Measurements from ENCODE around the gene PLA2R1.

PLA2R1 gene

DNA sequence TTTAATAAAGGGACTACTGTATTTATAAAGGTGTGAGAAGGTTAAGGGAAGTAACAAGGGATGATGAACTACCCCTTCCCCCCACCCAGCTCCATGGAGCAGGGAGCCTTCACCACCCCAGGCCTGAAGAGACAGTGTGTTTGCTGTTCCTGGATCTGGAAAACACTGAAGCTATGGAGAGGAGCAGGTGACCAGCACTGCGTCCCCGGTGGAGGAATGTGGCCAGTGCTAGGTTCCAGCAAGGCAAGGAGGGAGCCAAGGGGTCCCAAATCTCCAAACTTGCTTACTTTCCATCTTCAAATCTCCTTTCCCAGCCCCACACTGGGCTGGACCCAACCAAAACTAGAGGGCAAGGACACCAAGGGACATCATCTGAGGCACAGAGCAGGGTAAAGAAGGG is 135.7 kb downstream of the PLA2R1 start:
- DNase-seq (ENCODE audit: low read depth), result no peak

DNA sequence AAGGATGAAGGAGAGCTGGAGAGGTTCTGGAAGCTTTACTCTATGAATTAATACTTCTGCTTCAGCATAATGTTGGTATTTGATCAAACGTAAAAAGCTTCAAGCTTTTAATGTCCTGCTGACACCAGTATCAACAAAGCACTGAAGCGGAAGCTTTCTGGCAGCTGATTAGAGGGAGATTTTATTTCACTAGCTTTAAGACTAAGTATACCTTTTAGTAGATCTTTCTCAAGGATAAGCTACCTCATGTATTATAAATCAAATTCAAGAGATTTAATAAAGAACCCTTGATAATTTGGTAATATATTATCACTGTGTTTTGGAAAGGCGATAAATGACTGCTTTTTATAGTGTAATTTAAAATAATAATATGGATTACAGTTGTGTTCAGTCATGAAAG is 136.4 kb downstream of the PLA2R1 start:
- DNase-seq (ENCODE audit: low read depth), result no peak

DNA sequence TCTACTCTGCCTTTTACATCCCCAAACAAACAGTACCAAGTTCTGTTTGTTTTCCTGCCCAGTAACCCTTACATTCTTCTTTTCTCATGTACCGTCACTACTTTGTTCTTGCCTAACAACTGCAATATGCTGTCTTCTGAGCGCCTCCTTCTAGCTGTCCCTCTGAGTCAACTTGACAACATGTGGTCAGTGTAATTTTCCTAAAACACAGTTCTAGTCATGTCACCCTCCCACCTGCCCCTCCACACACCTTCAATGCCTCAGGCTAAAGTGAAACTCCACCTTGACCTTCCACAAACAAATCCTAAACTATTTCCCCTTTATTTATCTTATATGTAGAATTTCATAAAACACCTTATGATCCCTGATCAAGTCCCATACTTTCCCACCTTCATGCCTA is 139.9 kb downstream of the PLA2R1 start:
- DNase-seq (ENCODE audit: low read depth), result peak; percentile 9

DNA sequence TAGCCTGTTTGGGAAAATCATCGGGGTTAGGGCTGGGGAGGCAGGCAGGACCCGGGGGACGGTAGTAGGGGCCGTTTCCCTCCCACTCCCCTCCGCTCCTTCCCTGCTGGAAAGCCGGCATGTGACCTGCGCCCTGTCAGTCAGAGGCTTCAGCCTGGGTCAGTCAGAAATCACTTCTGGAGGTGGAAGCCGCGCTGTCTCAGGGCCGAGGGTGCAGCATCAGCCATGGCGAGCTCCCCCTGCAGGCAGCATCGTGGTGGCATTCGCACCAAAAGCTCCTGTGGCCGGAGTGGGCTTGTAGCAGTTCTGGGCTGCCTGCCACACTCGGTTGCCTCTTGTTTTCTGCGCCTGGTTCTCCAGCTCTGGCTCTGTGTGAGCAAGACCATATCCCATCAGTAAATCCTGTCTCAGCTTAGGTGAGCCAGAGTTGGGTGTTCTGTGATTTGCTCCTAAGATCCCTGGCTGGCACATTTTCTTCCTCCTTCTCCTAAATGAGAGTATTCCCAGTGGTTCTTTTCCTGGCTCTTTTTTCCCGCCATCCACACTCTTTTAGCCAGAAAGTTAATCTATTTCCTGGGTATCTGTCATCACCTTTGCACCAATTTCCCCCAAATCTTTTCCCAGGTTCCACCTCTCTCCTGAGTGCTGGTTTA is 140.5 kb downstream of the PLA2R1 start:
- DNase-seq (ENCODE audit: low read depth), result peak; percentile 54

DNA sequence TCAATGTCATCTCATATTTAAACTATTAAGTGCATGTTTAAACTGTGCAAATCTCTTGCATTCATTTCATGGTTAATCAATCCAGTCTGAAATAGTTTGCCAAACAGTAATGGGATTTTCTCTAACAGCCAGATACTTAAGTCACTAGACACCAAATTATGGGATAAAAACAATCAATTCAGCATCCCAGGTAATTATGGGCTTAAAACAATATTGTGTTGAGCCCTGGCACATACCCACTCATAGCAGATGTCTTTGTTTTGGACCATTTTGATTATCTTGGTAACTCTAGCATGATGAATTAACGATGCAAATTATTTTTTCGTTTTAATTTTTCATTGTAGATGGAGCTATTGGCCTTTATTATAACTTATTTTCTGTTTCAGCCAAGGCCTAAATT is 145.9 kb downstream of the PLA2R1 start:
- DNase-seq (ENCODE audit: low read depth), result no peak

DNA sequence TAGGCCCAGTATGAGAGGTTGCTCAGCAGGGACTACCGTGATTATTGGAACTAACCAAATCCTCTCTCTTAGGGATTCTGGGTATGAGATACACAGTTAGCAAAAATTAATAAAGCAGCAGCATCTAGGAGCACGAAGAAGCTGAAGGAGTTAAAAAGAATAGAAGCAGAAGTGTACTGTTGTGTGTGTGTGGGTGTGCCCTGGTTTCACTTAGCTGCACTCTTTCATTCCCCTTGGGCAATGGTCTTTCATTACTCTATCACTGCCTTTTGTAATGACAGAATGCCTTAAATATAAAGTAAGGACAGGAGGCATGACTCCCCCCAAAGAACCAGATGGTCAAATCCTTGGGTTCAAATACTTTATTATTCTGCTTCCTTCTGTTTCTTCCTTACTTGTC is 148.5 kb downstream of the PLA2R1 start:
- no peak for DNase-seq (ENCODE audit: low read depth)

DNA sequence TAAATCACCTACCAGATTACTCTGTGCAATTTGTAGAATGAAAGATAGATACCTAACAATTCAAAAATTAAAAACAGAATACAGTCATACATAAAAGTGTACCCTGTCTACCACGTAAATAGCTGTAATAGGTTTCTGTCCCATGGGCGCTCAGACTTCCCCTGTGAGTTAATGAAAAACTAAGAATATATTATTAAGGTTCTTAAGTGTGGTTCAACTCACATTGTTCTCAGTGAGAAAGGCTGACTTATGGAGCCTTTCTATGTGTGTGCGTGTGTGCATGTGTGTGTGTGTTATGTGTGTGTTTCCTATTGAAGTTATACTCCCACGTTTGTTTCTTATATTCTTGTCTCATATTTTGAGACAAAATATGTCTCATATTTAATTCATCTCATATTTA is 149.8 kb downstream of the PLA2R1 start:
- DNase-seq (ENCODE audit: low read depth), result no peak

DNA sequence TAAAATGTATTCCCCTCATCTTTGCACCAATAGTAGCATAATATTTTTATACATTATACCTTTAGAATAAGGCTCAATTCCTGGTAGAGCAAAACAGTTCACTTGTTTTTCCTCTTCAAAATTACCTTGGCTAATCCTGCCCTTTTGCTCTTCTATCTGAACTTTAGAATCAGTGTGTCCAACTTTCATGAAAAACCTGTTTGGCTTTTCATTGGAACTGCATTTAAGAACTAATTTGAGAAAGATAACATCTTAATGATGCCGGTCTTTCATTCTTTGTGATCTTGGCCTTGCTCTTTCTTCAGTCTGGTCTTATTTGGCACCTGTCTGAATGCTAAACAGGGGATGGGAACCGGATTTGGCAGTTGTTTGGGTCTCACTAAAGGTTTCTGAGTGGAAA is 151.5 kb downstream of the PLA2R1 start:
- DNase-seq (ENCODE audit: low read depth), result no peak

DNA sequence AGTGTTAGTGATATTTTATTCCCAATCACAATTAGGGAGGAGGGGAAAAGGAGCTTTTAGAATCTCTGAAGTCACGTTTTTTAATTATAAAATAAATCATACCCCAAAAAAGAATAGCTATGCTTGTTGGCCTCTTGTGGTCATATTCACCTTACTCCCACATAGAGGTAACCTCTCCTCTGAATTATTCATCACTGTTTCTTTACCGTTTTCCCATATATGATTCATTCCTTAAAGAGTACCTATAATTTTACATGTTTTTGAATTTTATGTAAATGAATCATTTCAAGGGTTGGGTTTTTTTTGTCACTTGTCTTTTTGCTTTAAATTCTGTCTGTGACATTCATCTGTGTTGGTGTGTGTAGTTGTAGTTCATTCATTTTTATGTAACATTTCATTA is 153.8 kb downstream of the PLA2R1 start:
- DNase-seq (ENCODE audit: low read depth), result no peak

DNA sequence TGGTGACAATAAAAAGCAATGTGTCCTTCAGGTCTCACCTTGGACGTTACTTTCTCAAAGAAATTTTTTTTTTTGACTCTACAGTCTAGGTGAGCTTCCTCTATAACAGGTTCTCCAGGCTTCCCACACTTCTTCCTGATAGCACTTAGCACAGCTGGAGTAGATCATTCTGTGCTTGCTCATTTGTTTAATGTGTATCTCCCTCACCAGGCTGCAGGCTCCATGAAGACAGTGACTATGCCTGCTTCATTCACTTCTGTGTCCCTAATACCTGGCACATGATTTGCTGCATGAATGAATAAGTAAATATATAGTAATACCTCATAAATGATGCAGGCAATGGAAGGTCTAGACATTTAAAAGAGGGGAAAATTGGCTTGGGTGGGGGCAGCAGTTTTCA is 154.5 kb downstream of the PLA2R1 start:
- no peak for DNase-seq (ENCODE audit: low read depth)

DNA sequence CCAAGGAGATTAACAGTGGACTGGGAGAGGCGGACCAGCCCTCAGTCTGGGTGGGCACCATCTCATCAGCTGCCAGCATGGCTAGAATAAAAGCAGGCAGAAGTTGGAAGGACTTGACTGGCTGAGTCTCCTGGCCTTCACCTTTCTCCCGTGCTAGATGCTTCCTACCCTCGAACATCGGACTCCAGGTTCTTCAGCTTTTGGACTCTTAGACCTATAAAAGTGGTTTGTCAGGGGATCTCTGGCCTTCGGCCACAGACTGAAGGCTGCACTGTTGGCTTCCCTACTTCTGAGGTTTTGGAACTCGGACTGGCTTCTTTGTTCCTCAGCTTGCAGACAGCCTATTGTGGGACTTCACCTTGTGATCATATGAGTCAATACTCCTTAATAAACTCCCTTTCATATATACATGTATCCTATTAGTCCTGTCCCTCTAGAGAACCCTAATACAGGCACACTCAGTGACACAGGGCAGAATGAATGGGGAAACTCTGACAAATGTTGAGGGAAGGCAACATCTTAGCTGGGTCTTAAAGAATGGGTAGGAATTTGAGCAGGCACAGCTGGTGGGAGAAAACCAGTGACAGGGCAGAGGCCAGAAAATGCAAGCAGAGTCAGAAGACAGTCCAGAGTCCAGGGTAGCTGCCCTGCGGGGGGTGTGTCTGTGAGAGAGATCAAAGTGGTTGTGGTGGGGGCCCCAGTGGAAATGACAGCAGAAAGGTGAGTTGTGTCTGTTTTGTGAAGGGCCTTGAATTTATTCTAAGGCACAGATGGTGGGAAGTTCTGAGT is 156.3 kb downstream of the PLA2R1 start:
- no peak for DNase-seq (ENCODE audit: low read depth)

DNA sequence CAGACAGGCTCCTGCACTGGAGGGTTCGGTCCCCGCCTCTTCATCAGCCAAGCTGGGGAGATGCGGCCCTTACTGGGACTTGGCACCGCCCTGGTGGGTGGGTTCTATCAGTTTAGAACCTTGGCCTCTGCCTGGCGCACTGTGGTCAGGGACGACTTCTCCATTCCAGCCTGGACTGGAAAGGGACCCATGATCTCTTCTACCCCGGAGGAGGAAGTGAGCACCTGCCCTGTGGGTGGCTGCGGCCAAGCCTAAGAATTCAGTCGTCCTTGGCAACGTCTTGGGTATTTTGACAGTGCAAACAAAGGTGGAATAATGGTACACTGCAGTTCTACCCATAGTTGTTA is 157.5 kb downstream of the PLA2R1 start:
- DNase-seq (ENCODE audit: low read depth), result no peak

DNA sequence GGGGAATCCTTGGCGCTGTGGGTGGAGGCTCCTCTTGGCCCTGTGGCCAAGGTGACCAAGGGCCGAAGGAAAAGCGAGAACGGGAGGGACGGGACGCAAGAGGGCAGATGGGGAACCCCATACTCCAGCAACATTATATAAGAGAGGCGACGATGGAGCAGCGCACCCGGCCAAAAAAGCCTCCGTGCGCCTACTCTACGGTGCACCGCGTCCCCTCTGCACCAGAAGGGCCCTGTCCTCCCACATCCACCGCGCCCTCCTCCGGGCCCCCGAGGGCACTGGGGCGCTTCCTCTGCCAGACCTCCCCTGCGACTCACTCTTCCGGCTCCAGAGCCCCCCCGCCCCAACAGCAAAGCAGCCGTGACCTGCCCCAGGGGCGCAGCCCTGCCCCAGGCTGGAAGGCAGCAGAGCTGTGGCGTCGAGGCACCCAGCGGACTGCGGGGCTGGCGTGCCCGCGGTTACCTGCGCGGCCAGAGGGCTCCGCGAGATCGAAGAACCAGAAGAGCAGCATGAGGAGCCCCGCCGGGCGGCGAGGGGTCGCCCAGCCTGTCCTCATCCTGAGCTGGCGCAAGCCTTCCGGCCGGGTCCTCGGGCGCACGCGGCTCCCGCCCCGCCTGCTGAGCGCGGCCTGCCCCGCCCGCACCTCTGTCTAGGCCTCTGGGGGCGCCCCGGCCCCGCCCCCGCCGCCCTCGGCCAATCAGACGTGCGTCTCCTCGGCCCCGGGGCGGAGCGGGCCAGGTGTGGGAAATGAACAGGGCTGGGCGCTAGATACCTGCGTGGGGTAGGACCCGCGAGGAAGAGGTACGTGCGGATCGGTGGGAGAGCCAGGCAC is 158.1 kb downstream of the PLA2R1 start, which contains the start of gene LY75:
Gene LY75, minus strand, starts transcription at position 630 of the 832 bp plus-strand sequence.
- peak; percentile 12 for DNase-seq (ENCODE audit: low read depth)

DNA sequence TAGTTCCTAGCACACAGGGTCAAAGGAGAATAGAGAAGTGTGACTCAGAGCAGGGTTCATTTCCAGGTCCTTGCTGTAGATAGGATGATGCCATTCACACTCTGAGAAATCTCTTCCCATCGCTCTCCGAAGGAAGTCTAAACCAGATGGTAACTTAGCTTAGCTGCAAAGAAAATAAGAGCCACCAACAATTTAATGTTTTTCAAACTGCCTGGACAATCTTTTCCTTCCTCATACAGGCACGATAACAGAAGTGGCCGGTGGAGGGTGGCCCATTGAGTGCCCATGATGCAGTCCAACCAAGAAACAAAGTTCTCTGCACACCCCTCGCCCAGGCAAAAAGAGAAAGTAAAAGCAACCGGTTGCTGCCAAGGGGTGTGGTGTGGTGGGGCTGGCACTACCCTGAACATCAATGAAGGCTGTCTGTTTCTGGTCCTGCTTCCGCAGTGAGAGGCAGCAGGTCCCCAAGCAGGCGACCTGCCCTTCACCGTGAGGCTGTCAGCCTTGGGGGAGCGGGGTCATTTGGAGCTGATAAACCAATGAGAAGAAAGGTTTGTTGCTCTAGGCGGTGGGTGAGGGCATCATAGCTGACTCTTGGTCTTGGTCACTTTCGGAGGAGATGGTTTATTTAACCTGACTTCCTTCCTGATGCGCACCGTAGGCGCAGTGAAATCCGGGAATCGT is 158.8 kb downstream of the PLA2R1 start:
- DNase-seq (ENCODE audit: low read depth), result peak; percentile 52

DNA sequence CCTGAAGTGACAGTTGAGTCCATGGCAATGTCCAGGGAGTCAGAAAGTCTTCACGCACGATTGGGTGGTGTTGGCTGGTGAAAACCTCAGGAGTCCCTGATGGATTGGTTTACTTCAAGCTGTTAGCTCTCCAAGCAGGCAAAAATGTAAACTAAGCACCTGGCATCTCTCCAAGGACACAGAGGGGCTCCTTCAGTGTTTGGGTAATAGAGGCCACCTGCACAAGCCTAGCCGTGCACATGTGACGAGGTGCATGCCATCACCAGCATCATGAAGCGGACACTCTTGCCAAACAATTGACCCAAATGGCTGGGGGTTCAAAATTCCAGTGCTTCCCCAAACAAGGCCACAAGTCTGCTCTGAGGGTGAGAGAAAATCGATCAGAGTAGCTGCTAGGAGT is 159.7 kb downstream of the PLA2R1 start:
- DNase-seq (ENCODE audit: low read depth), result no peak

DNA sequence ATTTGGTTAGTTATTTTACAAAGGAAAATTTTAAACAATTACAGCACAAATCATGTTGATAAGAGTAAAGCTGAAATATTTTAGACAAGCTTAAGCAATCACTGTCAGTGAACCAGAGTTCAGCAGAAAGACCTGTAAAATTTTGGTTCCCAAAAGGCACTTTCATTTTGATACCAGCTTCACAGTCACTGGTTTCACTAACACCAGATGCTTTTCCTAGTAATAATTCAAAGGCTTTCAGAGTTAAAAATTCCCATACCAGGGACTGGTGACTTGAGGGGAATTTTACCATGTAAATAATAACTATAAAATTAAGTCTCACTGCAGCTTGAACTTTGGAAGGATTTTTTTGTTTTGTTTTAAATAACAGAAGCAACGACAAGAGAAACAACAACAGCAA is 162.1 kb downstream of the PLA2R1 start:
- DNase-seq (ENCODE audit: low read depth), result no peak

DNA sequence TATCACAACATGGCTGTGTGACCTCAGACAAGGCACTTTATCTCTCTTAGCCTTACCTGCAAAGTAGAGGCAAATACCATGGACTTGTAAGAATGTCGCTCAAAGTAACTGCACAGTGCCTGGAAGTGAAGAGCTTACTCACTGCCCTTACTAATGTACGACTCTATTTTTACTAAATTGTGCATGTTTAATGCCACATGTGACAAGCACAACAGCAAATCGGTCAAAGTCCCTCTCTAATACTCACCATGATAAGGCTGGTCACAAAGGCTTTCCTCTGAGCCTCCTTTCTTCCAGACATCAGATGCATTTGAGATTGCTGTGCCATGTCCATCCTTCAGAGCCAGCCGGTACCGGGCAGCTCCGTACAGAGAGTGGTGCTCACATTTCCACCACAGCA is 164.0 kb downstream of the PLA2R1 start:
- no peak for DNase-seq (ENCODE audit: low read depth)

DNA sequence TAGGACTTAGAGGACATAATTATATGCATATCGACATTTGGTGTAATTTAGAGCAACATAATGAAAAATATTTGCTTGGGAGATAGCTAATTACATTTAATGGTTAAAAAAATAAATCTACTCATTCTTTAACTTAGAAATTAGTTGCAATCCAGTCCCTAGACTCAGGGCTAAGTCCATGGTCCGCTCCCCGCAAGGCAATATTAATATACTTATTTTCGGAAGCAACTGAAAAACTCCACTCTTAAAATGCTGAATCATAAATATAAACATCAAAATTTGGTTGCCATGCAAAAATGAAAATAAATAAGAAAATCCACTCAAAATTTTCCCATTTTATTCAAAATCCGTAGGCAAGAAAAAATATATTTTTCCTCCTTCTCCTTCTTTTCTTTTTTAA is 164.7 kb downstream of the PLA2R1 start:
- DNase-seq (ENCODE audit: low read depth), result no peak

DNA sequence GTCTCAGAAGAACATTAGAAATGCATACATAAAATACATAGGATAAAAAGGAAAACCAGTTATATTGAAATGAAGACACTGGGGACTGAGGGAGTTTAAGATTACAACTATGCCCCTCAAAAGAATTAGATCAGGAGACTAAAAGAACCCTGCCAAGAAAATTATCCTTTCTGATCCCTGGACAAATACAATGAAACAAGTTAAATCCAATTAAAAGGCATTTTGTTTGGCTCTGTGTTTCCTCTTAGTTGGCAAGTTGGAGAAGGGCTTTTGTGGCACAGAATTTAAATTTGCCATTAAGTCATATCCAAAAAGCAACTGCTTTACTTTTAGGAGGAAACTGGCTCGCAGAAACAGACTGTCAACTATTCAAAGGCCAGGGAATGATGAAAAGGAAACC is 165.3 kb downstream of the PLA2R1 start:
- no peak for DNase-seq (ENCODE audit: low read depth)

DNA sequence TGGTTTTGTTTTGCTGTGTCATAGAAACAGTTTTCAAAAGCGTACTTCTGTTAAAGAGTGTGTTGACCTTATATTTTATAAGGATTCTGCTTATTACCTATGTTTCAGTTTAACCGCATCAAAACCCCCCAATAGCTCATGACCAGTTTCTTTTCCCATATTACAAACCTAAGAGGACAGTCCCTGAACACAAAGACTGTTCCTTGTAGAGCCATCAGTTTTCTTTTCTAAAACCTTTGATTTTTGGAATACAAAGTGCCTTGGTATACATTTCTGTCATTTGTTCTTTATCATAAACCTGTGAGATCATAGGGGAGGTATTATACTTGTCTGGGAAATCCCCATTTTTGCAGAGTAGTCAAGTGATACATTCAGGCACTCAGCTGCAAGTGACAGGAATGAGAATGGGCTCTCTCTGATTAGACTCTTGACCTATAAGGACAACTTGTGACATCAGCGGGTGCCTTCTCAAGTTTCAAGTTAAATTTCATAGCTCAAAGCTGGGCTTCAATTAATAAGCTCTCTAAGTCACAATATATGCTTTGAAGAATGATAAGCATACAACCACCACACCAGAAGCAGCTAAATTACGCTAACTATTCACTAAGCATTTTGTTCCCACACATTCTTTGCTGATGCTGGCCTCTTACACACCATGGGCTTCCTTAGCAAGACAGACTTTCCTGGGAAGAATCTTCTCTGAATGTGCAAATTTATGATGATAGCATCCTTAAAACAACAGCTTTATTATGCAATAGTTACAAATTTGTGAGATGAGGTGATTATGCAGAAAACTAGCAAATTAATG is 167.0 kb downstream of the PLA2R1 start:
- DNase-seq (ENCODE audit: low read depth), result peak; percentile 57

DNA sequence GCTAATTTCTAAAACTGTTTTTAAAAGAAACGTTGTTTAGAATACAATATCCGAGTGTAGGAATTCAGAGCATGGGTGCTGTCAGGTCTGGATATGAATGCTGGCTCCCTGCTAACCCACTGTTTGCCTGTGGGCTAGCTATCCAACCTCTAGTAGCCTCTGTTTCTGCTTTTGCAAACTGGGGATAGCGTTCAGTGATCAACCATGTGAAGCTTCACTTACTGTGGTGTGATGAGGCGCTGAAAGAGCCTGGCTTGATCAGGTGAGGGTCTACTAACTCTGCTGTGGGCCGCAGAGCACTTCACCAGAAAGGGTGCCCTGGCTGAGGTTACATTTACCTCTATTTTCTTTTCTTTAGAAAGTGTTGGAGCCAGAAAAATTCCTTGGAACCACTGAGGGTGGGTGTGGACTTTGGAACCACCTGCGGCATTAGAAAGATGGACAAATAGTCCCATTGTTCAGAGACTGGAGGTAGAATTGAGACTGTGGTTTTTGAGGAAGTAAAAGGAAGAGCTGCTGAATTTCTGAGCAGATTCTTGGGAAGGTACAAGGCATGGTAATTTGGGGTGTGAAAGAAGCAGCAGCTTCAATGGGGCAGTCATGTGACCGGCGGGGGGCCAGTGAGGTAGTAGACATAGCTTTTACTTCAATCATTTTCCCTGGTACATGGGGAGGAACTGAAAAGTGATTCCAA is 168.1 kb downstream of the PLA2R1 start:
- no peak for DNase-seq (ENCODE audit: low read depth)

Measured in EH (cell line).